K562 (cell line): Measurements from ENCODE around the gene KIAA0513. TPM values are rescaled to one million over a fixed set of nuclear protein-coding genes. Genes with fewer than 3 reads are reported as not detected.

ENCODE experiments used
- ADNP ChIP-seq: fragments of 200-800 bp; sonication (Bioruptor generic); IDR thresholded peaks from 2 replicates; pipeline ENCODE4 v1.6.1; 2016; ENCODE audit warnings: missing genetic modification characterization, missing compliant biosample characterization
- E2F6 ChIP-seq, 2 experiments: IDR thresholded peaks; 2 replicates each; pipeline ENCODE4 v1.6.1; 2011; ENCODE audit warnings: borderline replicate concordance in 1 of 2, control low read depth in 1 of 2, low read depth in 1 of 2, low read length in 1 of 2, mild to moderate bottlenecking in 1 of 2, mixed read lengths in 1 of 2, moderate library complexity in 1 of 2; ENCODE audit not compliant: insufficient read depth in 1 of 2, insufficient read length in 1 of 2, poor library complexity in 1 of 2, severe bottlenecking in 1 of 2; ENCODE audit errors: extremely low read depth in 1 of 2
- FOXJ2 ChIP-seq: fragments of 200-800 bp; sonication (Bioruptor generic); IDR thresholded peaks from 2 replicates; pipeline ENCODE4 v1.6.1; 2016; ENCODE audit warnings: missing genetic modification characterization, missing compliant biosample characterization
- JUN ChIP-seq, 2 experiments: sonication (generic) in 1 of 2; formaldehyde crosslinking in 1 of 2; IDR thresholded peaks; 2 replicates each; pipeline versions ENCODE4 v1.6.1 to v1.8.0; 2012 to 2022; ENCODE audit warnings: borderline replicate concordance in 2 of 2, mild to moderate bottlenecking in 2 of 2, improper control_type of control experiment in 1 of 2, low read depth in 1 of 2, low read length in 1 of 2, missing genetic modification reagents in 1 of 2
- PHTF2 ChIP-seq: fragments of 250-450 bp; sonication (Bioruptor Pico); IDR thresholded peaks from 2 replicates; pipeline ENCODE4 v1.5.0; 2021; ENCODE audit warnings: mild to moderate bottlenecking
- SMC3 ChIP-seq: conservative IDR thresholded peaks from 2 replicates; pipeline ENCODE4 v1.6.1; 2011; ENCODE audit warnings: low read depth, low read length, improper control_type of control experiment; ENCODE audit not compliant: insufficient read depth
- SRSF9 ChIP-seq: fragments of 200-400 bp; formaldehyde crosslinking; IDR thresholded peaks from 2 replicates; pipeline ENCODE4 v1.6.1; 2017; ENCODE audit warnings: low read depth, low read length, borderline replicate concordance
- ZKSCAN3 ChIP-seq: fragments of 250-450 bp; sonication (Bioruptor Pico); IDR thresholded peaks from 2 replicates; pipeline ENCODE4 v1.4.0; 2020
- ZNF146 ChIP-seq: IDR thresholded peaks from one replicate; pipeline ENCODE4 v1.6.1; 2018; ENCODE audit warnings: missing compliant biosample characterization; ENCODE audit not compliant: unreplicated experiment
- ZNF165 ChIP-seq: fragments of 250-450 bp; sonication (Bioruptor Pico); IDR thresholded peaks from 2 replicates; pipeline ENCODE4 v1.4.0; 2020; ENCODE audit warnings: borderline replicate concordance
- ZNF224 ChIP-seq: sonication (generic); formaldehyde crosslinking; IDR thresholded peaks from 2 replicates; pipeline ENCODE4 v1.8.0; 2022; ENCODE audit warnings: mild to moderate bottlenecking, missing genetic modification reagents
- ZNF778 ChIP-seq: fragments of 450-650 bp; formaldehyde crosslinking; IDR thresholded peaks from 2 replicates; pipeline ENCODE4 v1.4.0; 2020; ENCODE audit warnings: mild to moderate bottlenecking, moderate library complexity
- polyA plus RNA-seq, 8 experiments: library from polyadenylated mRNA; depleted of rRNA in 4 of 8; stranded (reverse) in 5 of 8; unstranded in 3 of 8; fragments of >200 nt; fragmentation: Nextera tagmentation in 2 of 8; fragmentation: Illumina TruSeq in 1 of 8; extraction: Ambion mirVana in 2 of 8; extraction: Trizol in 1 of 8; gene quantifications; 2 replicates each; pipeline versions ENCODE4 v1.2.1 to v1.2.3, GENCODE V29; 2011 to 2014; ENCODE audit warnings: inconsistent platforms in 1 of 8, missing spikeins in 1 of 8
- total RNA-seq, 7 experiments: library from RNA; depleted of rRNA in 6 of 7; stranded (reverse); fragments of >200 nt in 6 of 7; fragmentation: Illumina TruSeq in 2 of 7; extraction: Trizol in 2 of 7; gene quantifications; 2 replicates each; pipeline versions ENCODE4 v1.2.1 to v1.2.3, GENCODE V29; 2011 to 2021; ENCODE audit warnings: low replicate concordance in 1 of 7
- TF ChIP-seq, protein P1 (sequence below), 2 experiments: fragments of 450-650 bp in 1 of 2; sonication (generic) in 1 of 2; formaldehyde crosslinking in 1 of 2; IDR thresholded peaks; 2 replicates each; pipeline versions ENCODE4 v1.7.1 to v1.9.0; 2016 to 2022; ENCODE audit warnings: inconsistent platforms in 1 of 2, mild to moderate bottlenecking in 1 of 2, missing genetic modification reagents in 1 of 2
- TF ChIP-seq, protein P2 (sequence below): IDR thresholded peaks from 2 replicates; pipeline ENCODE4 v1.6.1; 2016; ENCODE audit warnings: missing genetic modification characterization, missing compliant biosample characterization

Gene KIAA0513
- total and polyA plus RNA-seq, 9 of the 15 experiments (the other 6 are each of a cell fraction or from before 2014, with no cell fraction given), result 0.18 to 13.7 (median 10.2) TPM

DNA sequence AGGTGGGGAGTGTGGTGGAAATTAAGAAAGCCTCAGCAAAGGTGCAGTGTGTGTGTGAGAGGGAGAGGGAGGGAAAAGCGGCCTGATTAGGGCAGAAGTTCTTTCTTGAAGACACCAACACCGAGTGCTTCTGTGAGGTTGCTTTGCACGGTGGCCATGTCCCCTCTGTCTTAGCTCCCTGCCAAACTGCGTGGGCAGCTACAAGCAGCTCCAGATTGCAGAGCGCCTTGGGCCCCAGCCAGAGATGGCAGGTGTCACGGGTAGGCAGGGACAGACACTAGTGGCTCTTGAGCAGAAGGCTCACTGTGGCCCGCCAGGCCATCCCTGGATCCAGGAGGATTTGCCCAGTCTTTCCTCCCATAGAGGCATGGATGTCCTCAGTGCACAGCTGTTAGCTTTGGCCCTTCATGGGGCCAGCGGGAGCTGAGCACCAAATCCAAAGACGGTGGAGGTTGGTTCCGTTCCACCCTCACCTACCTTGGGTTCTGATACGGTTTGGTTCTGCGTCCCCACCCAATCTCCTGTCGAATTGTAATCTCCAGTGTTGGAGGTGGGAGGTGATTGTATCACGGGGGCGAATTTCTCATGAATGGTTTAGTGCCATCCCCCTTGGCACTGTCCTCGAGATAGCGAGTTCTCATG lies 21.4 kb downstream of the KIAA0513 start (continued):
- TF ChIP-seq SRSF9 (no peak), ZNF146 (CRISPR knock-in tag) (no peak), E2F6 (IDR thresholded peaks at IDR 0.05; ENCODE audit: borderline replicate concordance in 1 of 2, extremely low read depth in 1 of 2, insufficient read depth in 1 of 2, insufficient read length in 1 of 2, low read depth in 1 of 2, low read length in 1 of 2, poor library complexity in 1 of 2, severe bottlenecking in 1 of 2) (peak in 1 of 2 experiments; percentile 32), ZNF224 (CRISPR knock-in tag) (no peak), ZNF778 (CRISPR knock-in tag) (no peak), PHTF2 (no peak), SMC3 (no peak), ZKSCAN3 (CRISPR knock-in tag) (no peak), FOXJ2 (tag) (no peak), ZNF165 (CRISPR knock-in tag) (no peak), ADNP (tag) (no peak), JUN (IDR thresholded peaks at IDR 0.05; ENCODE audit: borderline replicate concordance, low read depth, low read length) (no peak), JUN (CRISPR knock-in tag; IDR thresholded peaks at IDR 0.05; ENCODE audit: borderline replicate concordance) (0 out of 2 replicates have a peak, but pooled peaks have one; percentile 56)
- TF ChIP-seq, protein P1, sequence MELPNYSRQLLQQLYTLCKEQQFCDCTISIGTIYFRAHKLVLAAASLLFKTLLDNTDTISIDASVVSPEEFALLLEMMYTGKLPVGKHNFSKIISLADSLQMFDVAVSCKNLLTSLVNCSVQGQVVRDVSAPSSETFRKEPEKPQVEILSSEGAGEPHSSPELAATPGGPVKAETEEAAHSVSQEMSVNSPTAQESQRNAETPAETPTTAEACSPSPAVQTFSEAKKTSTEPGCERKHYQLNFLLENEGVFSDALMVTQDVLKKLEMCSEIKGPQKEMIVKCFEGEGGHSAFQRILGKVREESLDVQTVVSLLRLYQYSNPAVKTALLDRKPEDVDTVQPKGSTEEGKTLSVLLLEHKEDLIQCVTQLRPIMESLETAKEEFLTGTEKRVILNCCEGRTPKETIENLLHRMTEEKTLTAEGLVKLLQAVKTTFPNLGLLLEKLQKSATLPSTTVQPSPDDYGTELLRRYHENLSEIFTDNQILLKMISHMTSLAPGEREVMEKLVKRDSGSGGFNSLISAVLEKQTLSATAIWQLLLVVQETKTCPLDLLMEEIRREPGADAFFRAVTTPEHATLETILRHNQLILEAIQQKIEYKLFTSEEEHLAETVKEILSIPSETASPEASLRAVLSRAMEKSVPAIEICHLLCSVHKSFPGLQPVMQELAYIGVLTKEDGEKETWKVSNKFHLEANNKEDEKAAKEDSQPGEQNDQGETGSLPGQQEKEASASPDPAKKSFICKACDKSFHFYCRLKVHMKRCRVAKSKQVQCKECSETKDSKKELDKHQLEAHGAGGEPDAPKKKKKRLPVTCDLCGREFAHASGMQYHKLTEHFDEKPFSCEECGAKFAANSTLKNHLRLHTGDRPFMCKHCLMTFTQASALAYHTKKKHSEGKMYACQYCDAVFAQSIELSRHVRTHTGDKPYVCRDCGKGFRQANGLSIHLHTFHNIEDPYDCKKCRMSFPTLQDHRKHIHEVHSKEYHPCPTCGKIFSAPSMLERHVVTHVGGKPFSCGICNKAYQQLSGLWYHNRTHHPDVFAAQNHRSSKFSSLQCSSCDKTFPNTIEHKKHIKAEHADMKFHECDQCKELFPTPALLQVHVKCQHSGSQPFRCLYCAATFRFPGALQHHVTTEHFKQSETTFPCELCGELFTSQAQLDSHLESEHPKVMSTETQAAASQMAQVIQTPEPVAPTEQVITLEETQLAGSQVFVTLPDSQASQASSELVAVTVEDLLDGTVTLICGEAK (IDR thresholded peaks at IDR 0.05), result no peak
- TF ChIP-seq, protein P1 (CRISPR knock-in tag; IDR thresholded peaks at IDR 0.05), result no peak
- TF ChIP-seq, protein P2, sequence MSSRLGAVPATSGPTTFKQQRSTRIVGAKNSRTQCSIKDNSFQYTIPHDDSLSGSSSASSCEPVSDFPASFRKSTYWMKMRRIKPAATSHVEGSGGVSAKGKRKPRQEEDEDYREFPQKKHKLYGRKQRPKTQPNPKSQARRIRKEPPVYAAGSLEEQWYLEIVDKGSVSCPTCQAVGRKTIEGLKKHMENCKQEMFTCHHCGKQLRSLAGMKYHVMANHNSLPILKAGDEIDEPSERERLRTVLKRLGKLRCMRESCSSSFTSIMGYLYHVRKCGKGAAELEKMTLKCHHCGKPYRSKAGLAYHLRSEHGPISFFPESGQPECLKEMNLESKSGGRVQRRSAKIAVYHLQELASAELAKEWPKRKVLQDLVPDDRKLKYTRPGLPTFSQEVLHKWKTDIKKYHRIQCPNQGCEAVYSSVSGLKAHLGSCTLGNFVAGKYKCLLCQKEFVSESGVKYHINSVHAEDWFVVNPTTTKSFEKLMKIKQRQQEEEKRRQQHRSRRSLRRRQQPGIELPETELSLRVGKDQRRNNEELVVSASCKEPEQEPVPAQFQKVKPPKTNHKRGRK (tag), result no peak
